Hepatocyte (in vitro differentiated cells): ENCODE measurements around the gene MFGE8.

Experiments used
- CTCF ChIP-seq: fragments of 200-600 bp; sonication (generic); IDR thresholded peaks from 2 replicates; pipeline ENCODE4 v1.5.1; 2016; ENCODE audit warnings: antibody characterized with exemption, mild to moderate bottlenecking; ENCODE audit not compliant: poor library complexity
- EZH2phosphoT487 ChIP-seq: fragments of 200-600 bp; sonication (generic); IDR thresholded peaks from one replicate; pipeline ENCODE4 v1.6.1; 2018; ENCODE audit warnings: antibody characterized with exemption, mild to moderate bottlenecking, low read depth, moderate library complexity; ENCODE audit not compliant: unreplicated experiment, severe bottlenecking

DNA sequence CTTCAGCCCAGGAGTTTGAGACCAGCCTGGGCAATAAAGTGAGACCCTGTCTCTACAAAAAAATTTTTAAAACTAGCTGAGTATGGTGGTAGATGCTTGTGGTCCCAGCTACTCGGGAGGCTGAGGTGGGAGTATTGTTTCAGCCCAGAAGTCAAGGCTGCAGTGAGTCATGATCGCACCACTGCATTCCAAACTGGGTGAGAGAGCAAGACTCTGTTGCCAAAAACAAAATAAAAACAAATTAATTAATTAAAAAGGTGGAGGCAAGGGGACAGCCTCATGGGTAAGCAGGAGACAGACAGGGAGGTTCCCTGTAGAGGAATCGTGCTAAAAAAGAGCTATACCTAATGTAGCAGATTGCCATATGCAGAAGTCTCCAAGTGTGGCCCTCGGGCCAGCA is 30.4 kb downstream of the MFGE8 start:
- TF ChIP-seq EZH2phosphoT487 (no peak), CTCF (no peak)
